Endodermal cell (in vitro differentiated cells): Measurements from ENCODE around the gene ATXN1. TPM values are rescaled to one million over a fixed set of nuclear protein-coding genes. Genes with fewer than 3 reads are reported as not detected.

ENCODE experiments used
- DNase-seq: peaks from one replicate; pipeline ENCODE4 v3.0.0-alpha.2; 2017
- H3K27ac ChIP-seq: 2 replicates; pipeline ENCODE4 v1.5.1; 2013; ENCODE audit warnings: mild to moderate bottlenecking, low read depth, low read length, moderate library complexity
- H3K27me3 ChIP-seq: 2 replicates; pipeline ENCODE4 v1.6.1; 2013; ENCODE audit warnings: mild to moderate bottlenecking, low read length, moderate library complexity; ENCODE audit not compliant: insufficient read depth, control insufficient read depth, poor library complexity, severe bottlenecking
- H3K36me3 ChIP-seq: 2 replicates; pipeline ENCODE4 v1.7.0; 2013; ENCODE audit warnings: mild to moderate bottlenecking, low read length, moderate library complexity; ENCODE audit not compliant: control insufficient read depth, insufficient read depth
- H3K4me1 ChIP-seq: one replicate; pipeline ENCODE4 v1.7.0; 2013; ENCODE audit warnings: low read length; ENCODE audit not compliant: control insufficient read depth, insufficient read depth
- H3K4me3 ChIP-seq: 2 replicates; pipeline ENCODE4 v1.5.1; 2013; ENCODE audit warnings: mild to moderate bottlenecking, low read length, moderate library complexity
- H3K9ac ChIP-seq: 2 replicates; pipeline ENCODE4 v1.6.1; 2013; ENCODE audit warnings: mild to moderate bottlenecking, low read length, moderate library complexity; ENCODE audit not compliant: poor library complexity, severe bottlenecking; ENCODE audit errors: extremely low read depth
- H3K9me3 ChIP-seq: 2 replicates; pipeline ENCODE4 v1.6.1; 2013; ENCODE audit warnings: mild to moderate bottlenecking, low read length, moderate library complexity; ENCODE audit not compliant: control insufficient read depth
- H3K27ac Mint-ChIP-seq: 2 replicates; pipeline ENCODE4 v1.8.0; 2020; ENCODE audit warnings: mixed read lengths
- H3K27me3 Mint-ChIP-seq: 2 replicates; pipeline ENCODE4 v1.8.0; 2021; ENCODE audit warnings: mild to moderate bottlenecking, mixed read lengths; ENCODE audit not compliant: insufficient read depth
- H3K36me3 Mint-ChIP-seq: 2 replicates; pipeline ENCODE4 v1.8.0; 2020; ENCODE audit warnings: low read depth, mixed read lengths
- H3K4me1 Mint-ChIP-seq: 2 replicates; pipeline ENCODE4 v1.8.0; 2020; ENCODE audit warnings: mixed read lengths
- H3K4me3 Mint-ChIP-seq: 2 replicates; pipeline ENCODE4 v1.8.0; 2020; ENCODE audit warnings: mild to moderate bottlenecking, moderate library complexity, mixed read lengths
- H3K9me3 Mint-ChIP-seq: 2 replicates; pipeline ENCODE4 v1.8.0; 2020; ENCODE audit warnings: mild to moderate bottlenecking, mixed read lengths
- WGBS, 2 experiments: methylation state at CpG; one replicate each; pipeline versions ENCODE4 v1.1.5 to v1.1.7; 2013; ENCODE audit warnings: missing lambda C conversion rate in 2 of 2, mixed read lengths in 1 of 2; ENCODE audit not compliant: insufficient coverage in 1 of 2, insufficient read length in 1 of 2; 5-methylcytosine and 5-hydroxymethylcytosine counted together
- total RNA-seq, 2 donors: library from RNA; stranded (reverse); fragmentation: NEBNext Ultra II Directional in 1 of 2; extraction: Animal tissue kit (Norgen Biotek cat#: 25700) in 1 of 2; gene quantifications; 2 replicates in 1 of 2; 3 replicates in 1 of 2; pipeline ENCODE4 v1.2.1, GENCODE V29; 2021
- TF ChIP-seq, protein P1 (sequence below): fragments of 200-600 bp; sonication (generic); conservative IDR thresholded peaks from 2 replicates; pipeline ENCODE4 v1.5.0; 2021; ENCODE audit warnings: antibody characterized with exemption, mild to moderate bottlenecking

Gene ATXN1
- total RNA-seq, 2 donors from 2014 or later, result 10.4 to 15.9 TPM

DNA sequence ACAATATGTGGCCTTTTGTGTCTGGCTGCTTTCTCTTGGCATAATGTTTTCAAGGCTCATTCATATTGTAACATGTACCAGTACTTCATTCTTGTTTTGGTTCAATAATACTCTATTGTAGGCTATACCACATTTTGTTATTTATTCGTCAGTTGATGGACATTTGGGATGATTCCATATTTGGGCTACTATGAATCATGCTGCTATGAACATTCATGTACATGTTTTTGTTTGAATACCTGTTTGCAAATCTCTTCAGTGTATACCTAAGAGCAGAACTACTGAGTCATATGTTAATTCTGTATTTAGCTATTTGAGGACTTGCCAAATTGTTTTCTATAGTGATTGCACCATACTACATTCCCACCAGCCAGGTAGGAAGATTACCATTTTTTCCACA, 263.0 kb downstream of the ATXN1 start:
- peaks cover 5% of the 10 kb centered on the region for H3K36me3 Mint-ChIP-seq
- no peaks in the 10 kb centered on the region for H3K27me3 Mint-ChIP-seq
- no peak for DNase-seq
- TF ChIP-seq, protein P1, sequence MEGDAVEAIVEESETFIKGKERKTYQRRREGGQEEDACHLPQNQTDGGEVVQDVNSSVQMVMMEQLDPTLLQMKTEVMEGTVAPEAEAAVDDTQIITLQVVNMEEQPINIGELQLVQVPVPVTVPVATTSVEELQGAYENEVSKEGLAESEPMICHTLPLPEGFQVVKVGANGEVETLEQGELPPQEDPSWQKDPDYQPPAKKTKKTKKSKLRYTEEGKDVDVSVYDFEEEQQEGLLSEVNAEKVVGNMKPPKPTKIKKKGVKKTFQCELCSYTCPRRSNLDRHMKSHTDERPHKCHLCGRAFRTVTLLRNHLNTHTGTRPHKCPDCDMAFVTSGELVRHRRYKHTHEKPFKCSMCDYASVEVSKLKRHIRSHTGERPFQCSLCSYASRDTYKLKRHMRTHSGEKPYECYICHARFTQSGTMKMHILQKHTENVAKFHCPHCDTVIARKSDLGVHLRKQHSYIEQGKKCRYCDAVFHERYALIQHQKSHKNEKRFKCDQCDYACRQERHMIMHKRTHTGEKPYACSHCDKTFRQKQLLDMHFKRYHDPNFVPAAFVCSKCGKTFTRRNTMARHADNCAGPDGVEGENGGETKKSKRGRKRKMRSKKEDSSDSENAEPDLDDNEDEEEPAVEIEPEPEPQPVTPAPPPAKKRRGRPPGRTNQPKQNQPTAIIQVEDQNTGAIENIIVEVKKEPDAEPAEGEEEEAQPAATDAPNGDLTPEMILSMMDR, result no peak
- Histone ChIP-seq H3K27me3 (no peaks in the 10 kb centered on the region), H3K36me3 (no peaks in the 10 kb centered on the region), H3K9ac (no peak overlapping the region), H3K27ac (no peak overlapping the region), H3K4me3 (no peak overlapping the region), H3K9me3 (no peaks in the 10 kb centered on the region), H3K4me1 (no peaks in the 10 kb centered on the region)
- H3K27ac Mint-ChIP-seq, result no peak overlapping the region
- 88% methylated on average over 1 of the region's 1 CpG; no CpG with 5 or more reads in 1 of the 2 experiments for WGBS, 2 experiments
- H3K9me3 Mint-ChIP-seq, result peaks cover 7% of the 10 kb centered on the region
- no peak overlapping the region for H3K4me3 Mint-ChIP-seq
- H3K4me1 Mint-ChIP-seq, result peaks cover 15% of the 10 kb centered on the region

DNA sequence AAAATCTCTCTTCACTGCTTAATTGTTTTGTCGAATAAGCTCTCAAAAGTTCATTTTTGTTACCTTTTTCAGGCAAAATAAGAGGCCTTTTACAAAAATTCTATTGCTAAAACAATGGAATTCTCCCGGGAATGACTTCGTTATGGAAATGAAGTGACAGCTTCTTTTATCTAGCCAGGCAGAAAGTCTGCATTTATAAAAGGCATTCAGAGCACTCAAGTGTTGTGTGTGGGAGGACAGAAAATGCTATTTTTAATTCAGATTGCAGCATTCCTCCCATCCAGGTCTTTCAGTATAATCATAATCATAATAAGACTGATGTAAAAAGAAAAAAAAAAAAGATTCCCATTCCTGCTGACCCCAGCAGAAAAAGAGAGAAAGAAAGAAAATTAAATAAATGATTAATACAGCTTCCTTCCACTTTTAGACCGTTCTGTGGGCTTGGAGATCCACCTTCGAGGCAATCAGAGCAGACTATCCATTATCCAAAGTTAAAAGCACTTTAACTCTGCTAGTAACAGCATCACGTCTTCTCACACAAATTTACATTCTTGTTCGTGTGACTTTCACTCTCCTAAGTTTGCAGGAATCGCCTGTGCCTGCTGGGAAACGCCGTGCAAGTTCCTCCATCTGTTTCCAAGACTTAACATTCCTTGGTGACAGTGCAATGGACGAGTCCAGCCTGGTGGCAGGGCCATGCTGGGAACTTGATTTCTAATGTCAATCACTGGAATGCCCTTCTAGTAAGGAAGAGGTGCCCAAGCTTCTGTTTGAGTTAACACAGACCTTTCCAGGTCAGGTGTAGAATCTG, 264.1 kb downstream of the ATXN1 start:
- Mint-ChIP-seq H3K27ac (no peak overlapping the region), H3K4me1 (peaks cover 15% of the 10 kb centered on the region), H3K4me3 (no peak overlapping the region), H3K27me3 (no peaks in the 10 kb centered on the region), H3K36me3 (peaks cover 5% of the 10 kb centered on the region), H3K9me3 (peaks cover 7% of the 10 kb centered on the region)
- Histone ChIP-seq H3K9ac (no peak overlapping the region), H3K4me3 (no peak overlapping the region), H3K27me3 (no peaks in the 10 kb centered on the region), H3K27ac (peak overlapping the region; percentile 79), H3K36me3 (no peaks in the 10 kb centered on the region), H3K4me1 (no peaks in the 10 kb centered on the region), H3K9me3 (no peaks in the 10 kb centered on the region)
- 21 to 44% methylated on average over 10 to 11 of the region's 11 CpGs for WGBS, 2 experiments
- peak; percentile 60 for DNase-seq
- TF ChIP-seq, protein P1, result no peak

DNA sequence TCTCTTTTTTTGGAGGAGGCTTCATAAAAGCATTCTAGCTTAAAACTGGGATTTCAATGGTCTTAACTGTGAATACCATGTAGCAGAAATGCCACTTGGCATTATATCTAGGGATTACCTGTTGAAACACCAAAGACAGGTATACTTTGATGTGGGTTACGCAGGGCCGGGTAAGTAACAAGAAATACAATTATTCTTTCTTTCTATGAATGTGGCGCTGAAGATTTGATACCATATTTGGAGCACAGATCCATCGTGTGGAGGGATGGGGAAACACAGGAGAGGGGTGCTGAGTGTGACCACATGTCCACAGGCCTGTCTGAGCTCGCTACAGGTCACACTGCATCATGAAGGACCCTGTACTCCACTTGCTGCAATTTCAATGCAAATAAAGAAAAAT, 265.1 kb downstream of the ATXN1 start:
- H3K9me3 Mint-ChIP-seq, result peaks cover 7% of the 10 kb centered on the region
- TF ChIP-seq, protein P1, result peak; percentile 34
- H3K27ac Mint-ChIP-seq, result no peak overlapping the region

More for the DNA sequence above, 265.1 kb downstream of the ATXN1 start:
- Histone ChIP-seq H3K9ac (no peak overlapping the region), H3K27ac (no peak overlapping the region), H3K4me1 (no peaks in the 10 kb centered on the region), H3K36me3 (no peaks in the 10 kb centered on the region), H3K9me3 (no peaks in the 10 kb centered on the region), H3K27me3 (no peaks in the 10 kb centered on the region), H3K4me3 (no peak overlapping the region)
- Mint-ChIP-seq H3K4me1 (peaks cover 20% of the 10 kb centered on the region), H3K27me3 (no peaks in the 10 kb centered on the region), H3K36me3 (peaks cover 5% of the 10 kb centered on the region), H3K4me3 (no peak overlapping the region)
- 84 to 85% methylated on average over 4 to 5 of the region's 5 CpGs for WGBS, 2 experiments
- DNase-seq, result no peak
